ENCODE results near the gene LPP. TPM values are rescaled to one million over a fixed set of nuclear protein-coding genes. Genes with fewer than 3 reads are reported as not detected.

The LPP gene
- total RNA-seq, 1 experiment from 2014 or later = 148 TPM

- Histone ChIP-seq H3F3A (ENCODE audit: insufficient read depth, low read depth) (no peaks in the 10 kb centered on the region; the same call in 1 of the 2 replicates), H3K27ac (no peak overlapping the region), H3K36me3 (ENCODE audit: low read depth) (peaks cover under 1% of the 10 kb centered on the region; the same call in 1 of the 2 replicates), H3K9me2 (ENCODE audit: insufficient read depth) (no peaks in the 10 kb centered on the region), H3K4me2 (no peak overlapping the region), H3K9me3 (ENCODE audit: insufficient read depth, low read depth) (no peaks in the 10 kb centered on the region), H4K20me1 (ENCODE audit: insufficient read depth) (peaks cover 3% of the 10 kb centered on the region; the same call in 1 of the 2 replicates), H3K27me3 (ENCODE audit: insufficient read depth, low read depth) (no peaks in the 10 kb centered on the region), H3K79me2 (ENCODE audit: low read depth) (peaks cover 52% of the 10 kb centered on the region), H2AFZ (no peak overlapping the region), H3K4me3 (no peak overlapping the region), H3K4me1 (replicated peaks; ENCODE audit: insufficient read depth) (peaks cover 24% of the 10 kb centered on the region)
- TF ChIP-seq, protein P1, sequence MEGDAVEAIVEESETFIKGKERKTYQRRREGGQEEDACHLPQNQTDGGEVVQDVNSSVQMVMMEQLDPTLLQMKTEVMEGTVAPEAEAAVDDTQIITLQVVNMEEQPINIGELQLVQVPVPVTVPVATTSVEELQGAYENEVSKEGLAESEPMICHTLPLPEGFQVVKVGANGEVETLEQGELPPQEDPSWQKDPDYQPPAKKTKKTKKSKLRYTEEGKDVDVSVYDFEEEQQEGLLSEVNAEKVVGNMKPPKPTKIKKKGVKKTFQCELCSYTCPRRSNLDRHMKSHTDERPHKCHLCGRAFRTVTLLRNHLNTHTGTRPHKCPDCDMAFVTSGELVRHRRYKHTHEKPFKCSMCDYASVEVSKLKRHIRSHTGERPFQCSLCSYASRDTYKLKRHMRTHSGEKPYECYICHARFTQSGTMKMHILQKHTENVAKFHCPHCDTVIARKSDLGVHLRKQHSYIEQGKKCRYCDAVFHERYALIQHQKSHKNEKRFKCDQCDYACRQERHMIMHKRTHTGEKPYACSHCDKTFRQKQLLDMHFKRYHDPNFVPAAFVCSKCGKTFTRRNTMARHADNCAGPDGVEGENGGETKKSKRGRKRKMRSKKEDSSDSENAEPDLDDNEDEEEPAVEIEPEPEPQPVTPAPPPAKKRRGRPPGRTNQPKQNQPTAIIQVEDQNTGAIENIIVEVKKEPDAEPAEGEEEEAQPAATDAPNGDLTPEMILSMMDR (conservative IDR thresholded peaks at IDR 0.05) = no peak
- intact Hi-C loops (cut with micrococcal nuclease; ENCODE audit: unreplicated experiment) = no loop called here
- POLR2A ChIA-PET (ENCODE audit: unreplicated experiment) = no interaction called here
- DNase-seq = no peak
- BruUV-seq (replicated peaks) = no TSS peak
- CTCF ChIA-PET = no interaction called here
Measured at GRCh38 chr3:188198001-188198400, 44.0 kb downstream of the LPP start.

- Histone ChIP-seq H3F3A (ENCODE audit: insufficient read depth, low read depth) (no peaks in the 10 kb centered on the region; the same call in 1 of the 2 replicates), H2AFZ (no peak overlapping the region), H3K4me3 (no peak overlapping the region), H3K4me1 (replicated peaks; ENCODE audit: insufficient read depth) (peaks cover 24% of the 10 kb centered on the region), H4K20me1 (ENCODE audit: insufficient read depth) (peaks cover 3% of the 10 kb centered on the region; the same call in 1 of the 2 replicates), H3K27me3 (ENCODE audit: insufficient read depth, low read depth) (no peaks in the 10 kb centered on the region), H3K36me3 (ENCODE audit: low read depth) (no peaks in the 10 kb centered on the region; the same call in 1 of the 2 replicates), H3K9me2 (ENCODE audit: insufficient read depth) (no peaks in the 10 kb centered on the region), H3K27ac (no peak overlapping the region), H3K9me3 (ENCODE audit: insufficient read depth, low read depth) (no peaks in the 10 kb centered on the region), H3K79me2 (ENCODE audit: low read depth) (peaks cover 49% of the 10 kb centered on the region), H3K4me2 (no peak overlapping the region)
- no TSS peak for BruUV-seq (replicated peaks)
- intact Hi-C loops (cut with micrococcal nuclease; ENCODE audit: unreplicated experiment) = no loop called here
- POLR2A ChIA-PET (ENCODE audit: unreplicated experiment) = no interaction called here
- TF ChIP-seq EZH2 (IDR thresholded peaks at IDR 0.05; ENCODE audit: low read depth) = no peak
- TF ChIP-seq, protein P1 (conservative IDR thresholded peaks at IDR 0.05) = no peak
- CTCF ChIA-PET = no interaction called here
- DNase-seq = no peak
Measured at GRCh38 chr3:188198760-188199327, 44.9 kb downstream of the LPP start.

- peaks cover 51% of the 10 kb centered on the region for H3K79me2 ChIP-seq (ENCODE audit: low read depth)
- no peak overlapping the region for H2AFZ ChIP-seq
- no peaks in the 10 kb centered on the region for H3K27me3 ChIP-seq (ENCODE audit: insufficient read depth, low read depth)
- DNase-seq = no peak
- no peak overlapping the region for H3K4me2 ChIP-seq
- BruUV-seq (replicated peaks) = no TSS peak
- POLR2A ChIA-PET (ENCODE audit: unreplicated experiment) = no interaction called here
- peaks cover 24% of the 10 kb centered on the region for H3K4me1 ChIP-seq (replicated peaks; ENCODE audit: insufficient read depth)
- no peaks in the 10 kb centered on the region; the same call in 1 of the 2 replicates for H3F3A ChIP-seq (ENCODE audit: insufficient read depth, low read depth)
- no peaks in the 10 kb centered on the region for H3K9me2 ChIP-seq (ENCODE audit: insufficient read depth)
- intact Hi-C loops (cut with micrococcal nuclease; ENCODE audit: unreplicated experiment) = no loop called here
- CTCF ChIA-PET = interaction anchor here (0.7 kb wide), 2 partner anchors 16 to 189 kb away, joined by 4 to 5 read pairs; no protein-coding TSS in a partner anchor
- no peaks in the 10 kb centered on the region; the same call in 1 of the 2 replicates for H3K36me3 ChIP-seq (ENCODE audit: low read depth)
- no peak overlapping the region for H3K27ac ChIP-seq
- H4K20me1 ChIP-seq (ENCODE audit: insufficient read depth) = peaks cover 3% of the 10 kb centered on the region; the same call in 1 of the 2 replicates
- TF ChIP-seq, protein P1 (conservative IDR thresholded peaks at IDR 0.05) = no peak
- no peak for TF ChIP-seq EZH2 (IDR thresholded peaks at IDR 0.05; ENCODE audit: low read depth)
- no peaks in the 10 kb centered on the region for H3K9me3 ChIP-seq (ENCODE audit: insufficient read depth, low read depth)
- no peak overlapping the region for H3K4me3 ChIP-seq
Measured at GRCh38 chr3:188199386-188199785, 45.4 kb downstream of the LPP start.

Data from PC-9 (cell line).